Measurements from ENCODE around the gene FKBP8. TPM values are rescaled to one million over a fixed set of nuclear protein-coding genes. Genes with fewer than 3 reads are reported as not detected.
"Not testable (repeated sequence)": the region's sequence is repeated elsewhere in the genome, so short reads cannot be mapped to it uniquely, and the experiment has no call there.

FKBP8 gene
- polyA plus RNA-seq (2012; ENCODE audit: insufficient read depth, insufficient read length, low read depth), result 511 TPM

DNA sequence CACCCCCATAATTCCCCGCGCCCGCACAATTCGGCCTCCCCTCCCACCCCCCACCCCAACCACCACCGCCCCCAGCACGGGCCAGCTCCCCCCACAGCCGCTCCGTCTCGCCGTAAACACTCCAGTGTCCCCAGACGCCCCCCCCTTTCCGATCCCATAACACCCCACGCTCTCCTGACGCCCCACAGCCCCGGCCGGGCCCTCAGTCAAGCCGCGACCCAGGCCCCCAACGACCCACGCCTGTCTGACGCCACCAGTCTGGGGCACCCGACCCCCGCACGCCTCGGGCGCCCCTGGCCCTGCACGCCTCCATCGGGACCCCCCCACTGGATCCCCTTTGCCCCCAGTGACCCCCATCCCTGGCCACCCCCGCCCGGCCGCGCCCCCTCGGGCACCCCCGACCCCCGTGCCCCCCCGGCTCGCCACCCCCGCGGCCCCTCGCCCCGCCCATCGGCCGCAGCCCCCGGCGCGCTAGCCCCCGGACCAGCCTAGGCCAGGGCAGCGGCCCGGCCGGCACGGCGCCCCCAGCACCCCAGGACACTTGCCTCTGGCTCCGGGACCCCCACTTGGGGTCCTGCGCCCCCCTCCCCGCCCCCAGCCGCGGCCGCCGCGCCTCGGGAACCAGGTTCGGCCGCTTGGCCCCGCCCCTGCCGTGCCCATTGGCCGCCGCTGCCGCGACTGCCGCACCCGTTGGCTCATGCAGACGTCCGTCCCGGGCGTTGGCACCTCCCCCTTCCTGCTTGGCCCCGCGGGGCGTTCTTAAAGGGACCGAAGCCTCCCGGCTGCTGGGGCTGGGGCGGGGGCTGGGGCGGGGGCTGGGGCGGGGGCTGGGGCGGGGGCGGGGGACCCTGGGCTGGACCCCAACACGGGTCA lies at the start of gene FKBP8:
Gene FKBP8, minus strand, starts transcription at position 633 of the 873 bp plus-strand sequence. CDS start 1,603 bp downstream, outside the sequence.
- peak within 1 kb of the TSS; percentile 61 for H3K4me3 ChIP-seq (ENCODE audit: low read depth, low read length)
- TF ChIP-seq, protein P1, sequence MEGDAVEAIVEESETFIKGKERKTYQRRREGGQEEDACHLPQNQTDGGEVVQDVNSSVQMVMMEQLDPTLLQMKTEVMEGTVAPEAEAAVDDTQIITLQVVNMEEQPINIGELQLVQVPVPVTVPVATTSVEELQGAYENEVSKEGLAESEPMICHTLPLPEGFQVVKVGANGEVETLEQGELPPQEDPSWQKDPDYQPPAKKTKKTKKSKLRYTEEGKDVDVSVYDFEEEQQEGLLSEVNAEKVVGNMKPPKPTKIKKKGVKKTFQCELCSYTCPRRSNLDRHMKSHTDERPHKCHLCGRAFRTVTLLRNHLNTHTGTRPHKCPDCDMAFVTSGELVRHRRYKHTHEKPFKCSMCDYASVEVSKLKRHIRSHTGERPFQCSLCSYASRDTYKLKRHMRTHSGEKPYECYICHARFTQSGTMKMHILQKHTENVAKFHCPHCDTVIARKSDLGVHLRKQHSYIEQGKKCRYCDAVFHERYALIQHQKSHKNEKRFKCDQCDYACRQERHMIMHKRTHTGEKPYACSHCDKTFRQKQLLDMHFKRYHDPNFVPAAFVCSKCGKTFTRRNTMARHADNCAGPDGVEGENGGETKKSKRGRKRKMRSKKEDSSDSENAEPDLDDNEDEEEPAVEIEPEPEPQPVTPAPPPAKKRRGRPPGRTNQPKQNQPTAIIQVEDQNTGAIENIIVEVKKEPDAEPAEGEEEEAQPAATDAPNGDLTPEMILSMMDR (IDR thresholded peaks at IDR 0.05; ENCODE audit: low read depth, low read length), result no peak

GRCh38 chr19:18592732-18593131 lies 49.4 kb upstream of the FKBP8 start:
- not testable (repeated sequence) for H3K36me3 ChIP-seq; H3K9me3 ChIP-seq; H3K4me3 ChIP-seq (ENCODE audit: low read depth, low read length); H3K27me3 ChIP-seq; DNase-seq
- peaks cover 18% of the 10 kb centered on the region for H3K4me1 ChIP-seq

More for the DNA sequence above, at the start of gene FKBP8:
- H3K27me3 ChIP-seq, result no peaks in the 10 kb centered on the region
- DNase-seq, result peak; percentile 94
- peaks cover 20% of the 10 kb centered on the region for H3K36me3 ChIP-seq
- H3K4me1 ChIP-seq, result peaks cover 5% of the 10 kb centered on the region
- H3K9me3 ChIP-seq, result no peaks in the 10 kb centered on the region

- Histone ChIP-seq H3K4me1 (peaks cover 12% of the 10 kb centered on the region), H3K4me3 (ENCODE audit: low read depth, low read length) (peak overlapping the region; percentile 19), H3K36me3 (no peaks in the 10 kb centered on the region), H3K27me3 (no peaks in the 10 kb centered on the region), H3K9me3 (no peaks in the 10 kb centered on the region)
- peak; percentile 83 for DNase-seq
- TF ChIP-seq, protein P1 (IDR thresholded peaks at IDR 0.05; ENCODE audit: low read depth, low read length), result no peak
Measured at GRCh38 chr19:18591735-18592385, 48.5 kb upstream of the FKBP8 start.

DNA sequence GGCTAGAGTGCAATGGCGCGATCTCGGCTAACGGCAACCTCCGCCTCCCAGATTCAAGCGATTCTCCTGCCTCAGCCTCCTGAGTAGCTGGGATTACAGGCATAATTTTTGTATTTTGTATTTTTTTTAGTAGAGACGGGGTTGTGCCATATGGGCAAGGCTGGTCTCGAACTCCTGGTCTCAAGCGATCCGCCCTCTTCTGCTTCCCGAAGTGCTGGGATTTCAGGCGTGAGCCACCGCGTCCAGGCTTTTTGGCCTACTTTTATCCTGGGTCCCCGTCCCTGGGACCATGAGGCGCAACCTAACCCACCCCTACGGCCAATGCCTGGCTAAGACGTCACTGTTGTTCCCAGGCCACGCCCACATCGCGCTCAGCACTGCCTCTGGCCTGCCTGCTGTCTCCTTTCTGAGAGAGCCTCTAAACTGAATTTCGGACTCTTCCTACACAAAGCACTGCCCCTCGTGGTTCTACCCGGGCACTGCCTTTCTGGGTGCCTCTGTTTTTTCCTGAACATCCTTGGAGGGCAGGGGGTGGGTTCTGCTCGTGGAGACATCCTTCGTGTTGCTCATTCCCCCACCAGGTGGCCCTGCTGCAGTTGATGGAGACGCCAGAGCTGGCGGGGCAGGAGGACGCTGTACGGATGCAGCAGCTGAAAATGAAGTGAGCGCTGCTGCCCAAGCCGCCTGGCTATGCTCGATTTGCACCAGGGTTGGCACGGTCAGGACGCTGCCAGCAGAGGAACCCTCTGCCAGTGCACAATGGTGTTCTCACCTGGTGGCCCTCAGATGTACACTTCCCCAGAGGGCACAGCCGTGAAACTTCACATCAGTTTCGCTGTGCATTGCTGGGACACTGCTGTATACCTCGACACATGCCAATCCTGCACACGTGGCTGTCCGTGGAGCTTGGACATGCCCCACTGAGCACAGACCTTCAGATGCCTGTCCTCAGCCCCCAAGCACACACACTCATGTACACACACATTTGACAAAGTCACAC lies 47.2 kb upstream of the FKBP8 start:
- Histone ChIP-seq H3K27me3 (no peaks in the 10 kb centered on the region), H3K4me3 (ENCODE audit: low read depth, low read length) (peak overlapping the region; percentile 86), H3K9me3 (no peaks in the 10 kb centered on the region), H3K4me1 (peaks cover 8% of the 10 kb centered on the region), H3K36me3 (no peaks in the 10 kb centered on the region)
- TF ChIP-seq, protein P1 (IDR thresholded peaks at IDR 0.05; ENCODE audit: low read depth, low read length), result peak; percentile 85
- DNase-seq, result peak; percentile 98

- DNase-seq, result peak; percentile 93
- no peaks in the 10 kb centered on the region for H3K36me3 ChIP-seq
- no peaks in the 10 kb centered on the region for H3K27me3 ChIP-seq
- H3K4me3 ChIP-seq (ENCODE audit: low read depth, low read length), result peak overlapping the region; percentile 86
- TF ChIP-seq, protein P1 (IDR thresholded peaks at IDR 0.05; ENCODE audit: low read depth, low read length), result peak; percentile 9; the same call in 1 of the 2 replicates
- peaks cover 4% of the 10 kb centered on the region for H3K4me1 ChIP-seq
- no peaks in the 10 kb centered on the region for H3K9me3 ChIP-seq
Measured at GRCh38 chr19:18589380-18590272, 46.3 kb upstream of the FKBP8 start.

Data from BE2C (cell line).